ENCODE measurements around the gene EXOC3L4.

Gene EXOC3L4

DNA sequence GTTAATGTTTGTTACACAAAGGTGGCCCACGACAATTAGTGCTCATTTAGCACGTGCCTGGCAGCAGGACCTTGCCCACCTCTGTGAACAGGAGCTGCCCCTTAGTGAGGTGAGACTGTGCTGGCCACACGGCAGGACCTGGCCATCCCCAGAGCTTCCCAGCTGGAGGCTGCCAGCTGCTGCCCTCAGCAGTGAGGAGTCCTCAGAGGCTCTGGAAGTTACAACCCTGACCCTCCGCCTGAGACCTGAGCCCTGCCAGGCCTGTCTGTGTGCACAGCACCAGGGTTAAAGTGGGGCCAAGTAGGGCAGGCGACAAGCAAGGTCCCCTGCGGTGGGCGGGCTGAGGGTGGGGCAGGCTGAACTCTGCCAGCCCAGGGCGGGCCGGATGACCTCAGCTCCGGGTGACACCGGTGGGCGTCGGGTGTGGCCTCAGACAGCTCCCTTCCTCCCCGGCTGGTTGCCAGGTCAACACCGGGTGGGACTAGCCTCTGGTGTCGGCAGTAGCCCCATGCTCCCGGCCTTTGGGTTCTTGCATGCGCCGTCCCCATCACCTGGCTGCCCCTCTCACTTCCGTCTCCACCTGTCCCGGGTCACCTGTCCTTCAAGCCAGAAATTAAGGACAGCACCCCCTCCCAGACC lies 19.7 kb upstream of the EXOC3L4 start:
- TF ChIP-seq ARNTL (CRISPR knock-in tag; IDR thresholded peaks at IDR 0.05; ENCODE audit: borderline replicate concordance, low read depth): no peak
- no peak for TF ChIP-seq GLIS3 (CRISPR knock-in tag; IDR thresholded peaks at IDR 0.05)
- TF ChIP-seq TCF4 (CRISPR knock-in tag; IDR thresholded peaks at IDR 0.05; ENCODE audit: borderline replicate concordance): no peak
- TF ChIP-seq BACH2 (CRISPR knock-in tag; IDR thresholded peaks at IDR 0.05; ENCODE audit: borderline replicate concordance): no peak
- no peak for TF ChIP-seq TOX (CRISPR knock-in tag; IDR thresholded peaks at IDR 0.05; ENCODE audit: borderline replicate concordance)
- no peak for TF ChIP-seq ZNF70 (CRISPR knock-in tag; IDR thresholded peaks at IDR 0.05)
- TF ChIP-seq CSDC2 (CRISPR knock-in tag; IDR thresholded peaks at IDR 0.05): no peak
- no peak for TF ChIP-seq PPARA (CRISPR knock-in tag; IDR thresholded peaks at IDR 0.05; ENCODE audit: borderline replicate concordance)
- TF ChIP-seq, protein P1, sequence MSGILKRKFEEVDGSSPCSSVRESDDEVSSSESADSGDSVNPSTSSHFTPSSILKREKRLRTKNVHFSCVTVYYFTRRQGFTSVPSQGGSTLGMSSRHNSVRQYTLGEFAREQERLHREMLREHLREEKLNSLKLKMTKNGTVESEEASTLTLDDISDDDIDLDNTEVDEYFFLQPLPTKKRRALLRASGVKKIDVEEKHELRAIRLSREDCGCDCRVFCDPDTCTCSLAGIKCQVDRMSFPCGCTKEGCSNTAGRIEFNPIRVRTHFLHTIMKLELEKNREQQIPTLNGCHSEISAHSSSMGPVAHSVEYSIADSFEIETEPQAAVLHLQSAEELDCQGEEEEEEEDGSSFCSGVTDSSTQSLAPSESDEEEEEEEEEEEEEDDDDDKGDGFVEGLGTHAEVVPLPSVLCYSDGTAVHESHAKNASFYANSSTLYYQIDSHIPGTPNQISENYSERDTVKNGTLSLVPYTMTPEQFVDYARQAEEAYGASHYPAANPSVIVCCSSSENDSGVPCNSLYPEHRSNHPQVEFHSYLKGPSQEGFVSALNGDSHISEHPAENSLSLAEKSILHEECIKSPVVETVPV (CRISPR knock-in tag; IDR thresholded peaks at IDR 0.05): no peak
- TF ChIP-seq, protein P2, sequence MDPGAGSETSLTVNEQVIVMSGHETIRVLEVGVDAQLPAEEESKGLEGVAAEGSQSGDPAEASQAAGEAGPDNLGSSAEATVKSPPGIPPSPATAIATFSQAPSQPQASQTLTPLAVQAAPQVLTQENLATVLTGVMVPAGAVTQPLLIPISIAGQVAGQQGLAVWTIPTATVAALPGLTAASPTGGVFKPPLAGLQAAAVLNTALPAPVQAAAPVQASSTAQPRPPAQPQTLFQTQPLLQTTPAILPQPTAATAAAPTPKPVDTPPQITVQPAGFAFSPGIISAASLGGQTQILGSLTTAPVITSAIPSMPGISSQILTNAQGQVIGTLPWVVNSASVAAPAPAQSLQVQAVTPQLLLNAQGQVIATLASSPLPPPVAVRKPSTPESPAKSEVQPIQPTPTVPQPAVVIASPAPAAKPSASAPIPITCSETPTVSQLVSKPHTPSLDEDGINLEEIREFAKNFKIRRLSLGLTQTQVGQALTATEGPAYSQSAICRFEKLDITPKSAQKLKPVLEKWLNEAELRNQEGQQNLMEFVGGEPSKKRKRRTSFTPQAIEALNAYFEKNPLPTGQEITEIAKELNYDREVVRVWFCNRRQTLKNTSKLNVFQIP (CRISPR knock-in tag; IDR thresholded peaks at IDR 0.05; ENCODE audit: borderline replicate concordance, low read depth): no peak
- TF ChIP-seq, protein P3, sequence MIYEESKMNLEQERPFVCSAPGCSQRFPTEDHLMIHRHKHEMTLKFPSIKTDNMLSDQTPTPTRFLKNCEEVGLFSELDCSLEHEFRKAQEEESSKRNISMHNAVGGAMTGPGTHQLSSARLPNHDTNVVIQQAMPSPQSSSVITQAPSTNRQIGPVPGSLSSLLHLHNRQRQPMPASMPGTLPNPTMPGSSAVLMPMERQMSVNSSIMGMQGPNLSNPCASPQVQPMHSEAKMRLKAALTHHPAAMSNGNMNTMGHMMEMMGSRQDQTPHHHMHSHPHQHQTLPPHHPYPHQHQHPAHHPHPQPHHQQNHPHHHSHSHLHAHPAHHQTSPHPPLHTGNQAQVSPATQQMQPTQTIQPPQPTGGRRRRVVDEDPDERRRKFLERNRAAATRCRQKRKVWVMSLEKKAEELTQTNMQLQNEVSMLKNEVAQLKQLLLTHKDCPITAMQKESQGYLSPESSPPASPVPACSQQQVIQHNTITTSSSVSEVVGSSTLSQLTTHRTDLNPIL (CRISPR knock-in tag; IDR thresholded peaks at IDR 0.05; ENCODE audit: low read depth): no peak
- TF ChIP-seq SNAI2 (CRISPR knock-in tag; IDR thresholded peaks at IDR 0.05): no peak
- TF ChIP-seq ZNF8 (CRISPR knock-in tag; IDR thresholded peaks at IDR 0.05): no peak
- TF ChIP-seq, protein P4, sequence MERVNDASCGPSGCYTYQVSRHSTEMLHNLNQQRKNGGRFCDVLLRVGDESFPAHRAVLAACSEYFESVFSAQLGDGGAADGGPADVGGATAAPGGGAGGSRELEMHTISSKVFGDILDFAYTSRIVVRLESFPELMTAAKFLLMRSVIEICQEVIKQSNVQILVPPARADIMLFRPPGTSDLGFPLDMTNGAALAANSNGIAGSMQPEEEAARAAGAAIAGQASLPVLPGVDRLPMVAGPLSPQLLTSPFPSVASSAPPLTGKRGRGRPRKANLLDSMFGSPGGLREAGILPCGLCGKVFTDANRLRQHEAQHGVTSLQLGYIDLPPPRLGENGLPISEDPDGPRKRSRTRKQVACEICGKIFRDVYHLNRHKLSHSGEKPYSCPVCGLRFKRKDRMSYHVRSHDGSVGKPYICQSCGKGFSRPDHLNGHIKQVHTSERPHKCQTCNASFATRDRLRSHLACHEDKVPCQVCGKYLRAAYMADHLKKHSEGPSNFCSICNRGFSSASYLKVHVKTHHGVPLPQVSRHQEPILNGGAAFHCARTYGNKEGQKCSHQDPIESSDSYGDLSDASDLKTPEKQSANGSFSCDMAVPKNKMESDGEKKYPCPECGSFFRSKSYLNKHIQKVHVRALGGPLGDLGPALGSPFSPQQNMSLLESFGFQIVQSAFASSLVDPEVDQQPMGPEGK (CRISPR knock-in tag; IDR thresholded peaks at IDR 0.05; ENCODE audit: borderline replicate concordance): no peak
- TF ChIP-seq OSR1 (CRISPR knock-in tag; IDR thresholded peaks at IDR 0.05): no peak
- ATAC-seq: no peak

DNA sequence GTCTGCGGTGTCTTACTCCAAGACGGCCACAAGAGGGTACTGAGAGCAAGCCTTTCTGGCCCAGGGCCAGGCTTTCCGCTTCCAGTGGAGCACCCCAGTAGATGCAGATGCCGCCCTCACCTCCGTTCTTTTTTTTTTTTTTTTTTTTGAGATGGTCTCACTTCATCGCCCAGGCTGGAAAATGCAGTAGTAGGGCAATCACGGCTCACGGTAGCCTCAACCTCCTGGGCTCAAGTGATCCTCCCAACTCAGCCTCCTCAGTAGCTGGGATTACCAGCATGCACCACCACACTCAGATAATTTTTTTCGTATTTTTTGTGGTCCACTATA lies 16.1 kb upstream of the EXOC3L4 start:
- peak; percentile 63 for ATAC-seq
- no peak for TF ChIP-seq SNAI2 (CRISPR knock-in tag; IDR thresholded peaks at IDR 0.05)
- TF ChIP-seq OSR1 (CRISPR knock-in tag; IDR thresholded peaks at IDR 0.05): no peak
- no peak for TF ChIP-seq TOX (CRISPR knock-in tag; IDR thresholded peaks at IDR 0.05; ENCODE audit: borderline replicate concordance)
- TF ChIP-seq, protein P2 (CRISPR knock-in tag; IDR thresholded peaks at IDR 0.05; ENCODE audit: borderline replicate concordance, low read depth): no peak
- TF ChIP-seq, protein P5, sequence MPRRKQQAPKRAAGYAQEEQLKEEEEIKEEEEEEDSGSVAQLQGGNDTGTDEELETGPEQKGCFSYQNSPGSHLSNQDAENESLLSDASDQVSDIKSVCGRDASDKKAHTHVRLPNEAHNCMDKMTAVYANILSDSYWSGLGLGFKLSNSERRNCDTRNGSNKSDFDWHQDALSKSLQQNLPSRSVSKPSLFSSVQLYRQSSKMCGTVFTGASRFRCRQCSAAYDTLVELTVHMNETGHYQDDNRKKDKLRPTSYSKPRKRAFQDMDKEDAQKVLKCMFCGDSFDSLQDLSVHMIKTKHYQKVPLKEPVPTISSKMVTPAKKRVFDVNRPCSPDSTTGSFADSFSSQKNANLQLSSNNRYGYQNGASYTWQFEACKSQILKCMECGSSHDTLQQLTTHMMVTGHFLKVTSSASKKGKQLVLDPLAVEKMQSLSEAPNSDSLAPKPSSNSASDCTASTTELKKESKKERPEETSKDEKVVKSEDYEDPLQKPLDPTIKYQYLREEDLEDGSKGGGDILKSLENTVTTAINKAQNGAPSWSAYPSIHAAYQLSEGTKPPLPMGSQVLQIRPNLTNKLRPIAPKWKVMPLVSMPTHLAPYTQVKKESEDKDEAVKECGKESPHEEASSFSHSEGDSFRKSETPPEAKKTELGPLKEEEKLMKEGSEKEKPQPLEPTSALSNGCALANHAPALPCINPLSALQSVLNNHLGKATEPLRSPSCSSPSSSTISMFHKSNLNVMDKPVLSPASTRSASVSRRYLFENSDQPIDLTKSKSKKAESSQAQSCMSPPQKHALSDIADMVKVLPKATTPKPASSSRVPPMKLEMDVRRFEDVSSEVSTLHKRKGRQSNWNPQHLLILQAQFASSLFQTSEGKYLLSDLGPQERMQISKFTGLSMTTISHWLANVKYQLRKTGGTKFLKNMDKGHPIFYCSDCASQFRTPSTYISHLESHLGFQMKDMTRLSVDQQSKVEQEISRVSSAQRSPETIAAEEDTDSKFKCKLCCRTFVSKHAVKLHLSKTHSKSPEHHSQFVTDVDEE (CRISPR knock-in tag; IDR thresholded peaks at IDR 0.05): no peak
- TF ChIP-seq ZNF565 (CRISPR knock-in tag; conservative IDR thresholded peaks at IDR 0.05; ENCODE audit: low read depth): no peak
- no peak for TF ChIP-seq ARNTL (CRISPR knock-in tag; IDR thresholded peaks at IDR 0.05; ENCODE audit: borderline replicate concordance, low read depth)
- TF ChIP-seq RARB (CRISPR knock-in tag; IDR thresholded peaks at IDR 0.05): no peak
- TF ChIP-seq ZFP3 (CRISPR knock-in tag; IDR thresholded peaks at IDR 0.05): no peak
- TF ChIP-seq ISL1 (CRISPR knock-in tag; IDR thresholded peaks at IDR 0.05): no peak
- TF ChIP-seq, protein P3 (CRISPR knock-in tag; IDR thresholded peaks at IDR 0.05; ENCODE audit: low read depth): no peak
- no peak for TF ChIP-seq CSDC2 (CRISPR knock-in tag; IDR thresholded peaks at IDR 0.05)
- no peak for TF ChIP-seq ZFP30 (CRISPR knock-in tag; IDR thresholded peaks at IDR 0.05)
